Thyroid gland (tissue), 4 donors: ENCODE measurements around the gene KCNJ14.

Source experiments
- CTCF ChIP-seq, 6 experiments: fragments of 200-600 bp in 3 of 6; fragments of 450-650 bp in 3 of 6; sonication (generic) in 3 of 6; IDR thresholded peaks; one replicate each; pipeline ENCODE4 v1.5.1; 2016 to 2019; ENCODE audit warnings: antibody characterized with exemption in 6 of 6, mild to moderate bottlenecking in 2 of 6, inconsistent platforms in 1 of 6, moderate library complexity in 1 of 6
- POLR2A ChIP-seq, 2 donors: fragments of 450-650 bp; IDR thresholded peaks; one replicate each; pipeline ENCODE4 v1.6.1; 2017; ENCODE audit warnings: antibody characterized with exemption in 2 of 2, mild to moderate bottlenecking in 2 of 2, moderate library complexity in 1 of 2

- TF ChIP-seq CTCF (IDR thresholded peaks at IDR 0.05), result no peak
- TF ChIP-seq POLR2A (IDR thresholded peaks at IDR 0.05), result no peak
Measured at GRCh38 chr19:48493718-48494401, 38.5 kb downstream of the KCNJ14 start.
